Endodermal cell (in vitro differentiated cells): ENCODE results near the gene PLEKHM3. TPM values are rescaled to one million over a fixed set of nuclear protein-coding genes. Genes with fewer than 3 reads are reported as not detected.

Source experiments
- DNase-seq: peaks from one replicate; pipeline ENCODE4 v3.0.0-alpha.2; 2017
- H3K27ac ChIP-seq: 2 replicates; pipeline ENCODE4 v1.5.1; 2013; ENCODE audit warnings: mild to moderate bottlenecking, low read depth, low read length, moderate library complexity
- H3K27me3 ChIP-seq: 2 replicates; pipeline ENCODE4 v1.6.1; 2013; ENCODE audit warnings: mild to moderate bottlenecking, low read length, moderate library complexity; ENCODE audit not compliant: insufficient read depth, control insufficient read depth, poor library complexity, severe bottlenecking
- H3K36me3 ChIP-seq: 2 replicates; pipeline ENCODE4 v1.7.0; 2013; ENCODE audit warnings: mild to moderate bottlenecking, low read length, moderate library complexity; ENCODE audit not compliant: control insufficient read depth, insufficient read depth
- H3K4me1 ChIP-seq: one replicate; pipeline ENCODE4 v1.7.0; 2013; ENCODE audit warnings: low read length; ENCODE audit not compliant: control insufficient read depth, insufficient read depth
- H3K4me3 ChIP-seq: 2 replicates; pipeline ENCODE4 v1.5.1; 2013; ENCODE audit warnings: mild to moderate bottlenecking, low read length, moderate library complexity
- H3K9ac ChIP-seq: 2 replicates; pipeline ENCODE4 v1.6.1; 2013; ENCODE audit warnings: mild to moderate bottlenecking, low read length, moderate library complexity; ENCODE audit not compliant: poor library complexity, severe bottlenecking; ENCODE audit errors: extremely low read depth
- H3K9me3 ChIP-seq: 2 replicates; pipeline ENCODE4 v1.6.1; 2013; ENCODE audit warnings: mild to moderate bottlenecking, low read length, moderate library complexity; ENCODE audit not compliant: control insufficient read depth
- H3K27ac Mint-ChIP-seq: 2 replicates; pipeline ENCODE4 v1.8.0; 2020; ENCODE audit warnings: mixed read lengths
- H3K27me3 Mint-ChIP-seq: 2 replicates; pipeline ENCODE4 v1.8.0; 2021; ENCODE audit warnings: mild to moderate bottlenecking, mixed read lengths; ENCODE audit not compliant: insufficient read depth
- H3K36me3 Mint-ChIP-seq: 2 replicates; pipeline ENCODE4 v1.8.0; 2020; ENCODE audit warnings: low read depth, mixed read lengths
- H3K4me1 Mint-ChIP-seq: 2 replicates; pipeline ENCODE4 v1.8.0; 2020; ENCODE audit warnings: mixed read lengths
- H3K4me3 Mint-ChIP-seq: 2 replicates; pipeline ENCODE4 v1.8.0; 2020; ENCODE audit warnings: mild to moderate bottlenecking, moderate library complexity, mixed read lengths
- H3K9me3 Mint-ChIP-seq: 2 replicates; pipeline ENCODE4 v1.8.0; 2020; ENCODE audit warnings: mild to moderate bottlenecking, mixed read lengths
- WGBS, 2 experiments: methylation state at CpG; one replicate each; pipeline versions ENCODE4 v1.1.5 to v1.1.7; 2013; ENCODE audit warnings: missing lambda C conversion rate in 2 of 2, mixed read lengths in 1 of 2; ENCODE audit not compliant: insufficient coverage in 1 of 2, insufficient read length in 1 of 2; 5-methylcytosine and 5-hydroxymethylcytosine counted together
- total RNA-seq, 2 donors: library from RNA; stranded (reverse); fragmentation: NEBNext Ultra II Directional in 1 of 2; extraction: Animal tissue kit (Norgen Biotek cat#: 25700) in 1 of 2; gene quantifications; 2 replicates in 1 of 2; 3 replicates in 1 of 2; pipeline ENCODE4 v1.2.1, GENCODE V29; 2021
- TF ChIP-seq, protein P1 (sequence below): fragments of 200-600 bp; sonication (generic); conservative IDR thresholded peaks from 2 replicates; pipeline ENCODE4 v1.5.0; 2021; ENCODE audit warnings: antibody characterized with exemption, mild to moderate bottlenecking

The PLEKHM3 gene
- total RNA-seq, 2 donors from 2014 or later = 13.3 to 17.9 TPM

GRCh38 chr2:207960090-207960489, 65.2 kb downstream of the PLEKHM3 start:
- H3K4me3 Mint-ChIP-seq = no peak overlapping the region
- 89% methylated on average over 1 of the region's 1 CpG; no CpG with 5 or more reads in 1 of the 2 experiments for WGBS, 2 experiments

DNA sequence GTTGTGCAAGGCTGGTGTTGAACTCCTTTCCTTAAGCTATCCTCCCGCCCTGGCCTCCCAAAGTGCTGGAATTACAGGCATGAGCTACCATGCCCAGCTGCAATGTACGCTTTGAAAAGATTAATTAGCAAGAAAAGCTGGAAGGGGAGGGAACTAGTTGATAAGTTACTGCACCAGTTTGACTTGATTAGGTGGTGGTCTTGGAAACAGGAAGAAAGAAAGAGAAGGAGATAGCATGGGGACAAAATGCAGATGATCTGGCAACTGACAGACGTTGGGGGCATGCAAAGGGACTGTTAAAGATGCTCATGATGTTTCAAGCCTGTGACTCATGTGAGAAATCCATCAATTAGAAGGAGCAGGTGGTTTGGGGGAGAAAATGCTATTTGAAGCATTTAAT, 68.6 kb downstream of the PLEKHM3 start:
- Histone ChIP-seq H3K9me3 (peaks cover 8% of the 10 kb centered on the region), H3K36me3 (peaks cover 7% of the 10 kb centered on the region), H3K4me1 (no peaks in the 10 kb centered on the region), H3K27ac (no peak overlapping the region), H3K4me3 (no peak overlapping the region), H3K27me3 (no peaks in the 10 kb centered on the region), H3K9ac (no peak overlapping the region)
- Mint-ChIP-seq H3K27ac (no peak overlapping the region), H3K4me3 (no peak overlapping the region), H3K36me3 (peaks cover 17% of the 10 kb centered on the region), H3K4me1 (peaks cover 28% of the 10 kb centered on the region), H3K27me3 (peaks cover 1% of the 10 kb centered on the region), H3K9me3 (peaks cover 5% of the 10 kb centered on the region)
- TF ChIP-seq, protein P1, sequence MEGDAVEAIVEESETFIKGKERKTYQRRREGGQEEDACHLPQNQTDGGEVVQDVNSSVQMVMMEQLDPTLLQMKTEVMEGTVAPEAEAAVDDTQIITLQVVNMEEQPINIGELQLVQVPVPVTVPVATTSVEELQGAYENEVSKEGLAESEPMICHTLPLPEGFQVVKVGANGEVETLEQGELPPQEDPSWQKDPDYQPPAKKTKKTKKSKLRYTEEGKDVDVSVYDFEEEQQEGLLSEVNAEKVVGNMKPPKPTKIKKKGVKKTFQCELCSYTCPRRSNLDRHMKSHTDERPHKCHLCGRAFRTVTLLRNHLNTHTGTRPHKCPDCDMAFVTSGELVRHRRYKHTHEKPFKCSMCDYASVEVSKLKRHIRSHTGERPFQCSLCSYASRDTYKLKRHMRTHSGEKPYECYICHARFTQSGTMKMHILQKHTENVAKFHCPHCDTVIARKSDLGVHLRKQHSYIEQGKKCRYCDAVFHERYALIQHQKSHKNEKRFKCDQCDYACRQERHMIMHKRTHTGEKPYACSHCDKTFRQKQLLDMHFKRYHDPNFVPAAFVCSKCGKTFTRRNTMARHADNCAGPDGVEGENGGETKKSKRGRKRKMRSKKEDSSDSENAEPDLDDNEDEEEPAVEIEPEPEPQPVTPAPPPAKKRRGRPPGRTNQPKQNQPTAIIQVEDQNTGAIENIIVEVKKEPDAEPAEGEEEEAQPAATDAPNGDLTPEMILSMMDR = no peak
- 81 to 88% methylated on average over 2 to 3 of the region's 3 CpGs for WGBS, 2 experiments
- no peak for DNase-seq

More at GRCh38 chr2:207960090-207960489, 65.2 kb downstream of the PLEKHM3 start:
- Mint-ChIP-seq H3K9me3 (peaks cover 21% of the 10 kb centered on the region), H3K4me1 (peaks cover 22% of the 10 kb centered on the region), H3K27ac (no peak overlapping the region), H3K27me3 (no peaks in the 10 kb centered on the region), H3K36me3 (peaks cover 38% of the 10 kb centered on the region)
- DNase-seq = no peak
- no peaks in the 10 kb centered on the region for H3K27me3 ChIP-seq
- H3K9ac ChIP-seq = no peak overlapping the region
- TF ChIP-seq, protein P1 = no peak
- H3K36me3 ChIP-seq = peaks cover 21% of the 10 kb centered on the region
- H3K4me3 ChIP-seq = no peak overlapping the region
- no peak overlapping the region for H3K27ac ChIP-seq
- H3K9me3 ChIP-seq = peaks cover 33% of the 10 kb centered on the region
- H3K4me1 ChIP-seq = no peaks in the 10 kb centered on the region

- H3K9me3 Mint-ChIP-seq = no peaks in the 10 kb centered on the region
- H3K27me3 Mint-ChIP-seq = peaks cover 1% of the 10 kb centered on the region
- H3K27ac Mint-ChIP-seq = no peak overlapping the region
- H3K27me3 ChIP-seq = no peaks in the 10 kb centered on the region
- no peak overlapping the region for H3K4me3 Mint-ChIP-seq
- no peaks in the 10 kb centered on the region for H3K9me3 ChIP-seq
- H3K36me3 ChIP-seq = no peaks in the 10 kb centered on the region
- H3K9ac ChIP-seq = no peak overlapping the region
- peaks cover 12% of the 10 kb centered on the region for H3K36me3 Mint-ChIP-seq
- H3K4me1 ChIP-seq = no peaks in the 10 kb centered on the region
- TF ChIP-seq, protein P1 = no peak
- peaks cover 39% of the 10 kb centered on the region for H3K4me1 Mint-ChIP-seq
- WGBS, 2 experiments = no CpG with 5 or more reads among the region's 1 CpG
- no peak for DNase-seq
- no peak overlapping the region for H3K27ac ChIP-seq
- no peak overlapping the region for H3K4me3 ChIP-seq
Observed at GRCh38 chr2:207955456-207955855, 69.9 kb downstream of the PLEKHM3 start.
